Aorta (tissue), 5 donors: ENCODE data around the gene DNAJC12. TPM values are rescaled to one million over a fixed set of nuclear protein-coding genes. Genes with fewer than 3 reads are reported as not detected.
A peak's percentile ranks its signal among the peaks of the same experiment; 100 is the strongest.
"Not testable (repeated sequence)": the region's sequence is repeated elsewhere in the genome, so short reads cannot be mapped to it uniquely, and the experiment has no call there.

Source experiments
- ATAC-seq: fragments of 200-7000 bp; cut with Tn5 transposase; one replicate; pipeline ENCODE4 v1.9.1; 2022; ENCODE audit warnings: moderate library complexity; ENCODE audit not compliant: low FRiP score
- DNase-seq, 2 donors: peaks; one replicate each; pipeline ENCODE4 v3.0.0-alpha.2; 2020
- H3K27ac ChIP-seq, 2 donors: one replicate each; pipeline ENCODE4 v1.5.1; 2013; ENCODE audit warnings: low read length in 2 of 2, mild to moderate bottlenecking in 2 of 2, moderate library complexity in 2 of 2, control low read depth in 1 of 2, inconsistent platforms in 1 of 2, low read depth in 1 of 2
- H3K27me3 ChIP-seq, 2 donors: one replicate each; pipeline ENCODE4 v1.6.1; 2013; ENCODE audit warnings: control low read depth in 1 of 2, low read length in 1 of 2, mild to moderate bottlenecking in 1 of 2, moderate library complexity in 1 of 2; ENCODE audit not compliant: insufficient read depth in 2 of 2, control insufficient read depth in 1 of 2
- H3K36me3 ChIP-seq, 2 donors: one replicate each; pipeline ENCODE4 v1.6.1; 2013; ENCODE audit warnings: control low read depth in 1 of 2, low read length in 1 of 2, mild to moderate bottlenecking in 1 of 2; ENCODE audit not compliant: insufficient read depth in 2 of 2, control insufficient read depth in 1 of 2
- H3K4me1 ChIP-seq, 2 donors: one replicate each; pipeline ENCODE4 v1.6.1; 2013; ENCODE audit warnings: low read length in 2 of 2, control low read depth in 1 of 2, mild to moderate bottlenecking in 1 of 2, moderate library complexity in 1 of 2; ENCODE audit not compliant: insufficient read depth in 2 of 2, control insufficient read depth in 1 of 2
- H3K4me3 ChIP-seq, 2 donors: one replicate each; pipeline ENCODE4 v1.5.1; 2013; ENCODE audit warnings: low read length in 2 of 2, control low read depth in 1 of 2, mild to moderate bottlenecking in 1 of 2
- H3K9me3 ChIP-seq: one replicate; pipeline ENCODE4 v1.6.1; 2013; ENCODE audit warnings: mild to moderate bottlenecking, low read length; ENCODE audit not compliant: control insufficient read depth
- WGBS, 2 donors: extraction: QIAGEN DNeasy Blood & Tissue Kit; methylation state at CpG; one replicate each; pipeline ENCODE4 v1.1.7; 2013; 5-methylcytosine and 5-hydroxymethylcytosine counted together
- intact Hi-C, 2 donors: fragments of 100-400 bp; cut with DNase I; formaldehyde crosslinking; loops; one replicate each; pipeline versions ENCODE4 v1.14.2 to v1.15.0; 2022
- polyA plus RNA-seq, 2 donors: library from polyadenylated mRNA; stranded (reverse); fragments of 200-250 nt; gene quantifications; one replicate each; pipeline ENCODE4 v1.2.3, GENCODE V29; 2013
- total RNA-seq, 2 donors: library from RNA; stranded (reverse); fragmentation: NEBNext Ultra II Directional; extraction: Animal tissue kit (Norgen Biotek cat#: 25700); gene quantifications; one replicate each; pipeline ENCODE4 v1.2.1, GENCODE V29; 2021
- donor health status: healthy with polysubstance abuse.
- donor health status: Bipolar disorder and iron deficiency.
- donor health status: DM: no; HTN: no; CAD: no.
- donor health status: DM: no; HTN: no; CAD: no.
- donor health status: DM: yes; HTN: yes; CAD: no.

The DNAJC12 gene
- total and polyA plus RNA-seq, 4 donors: 1.7 to 4.4 (median 3.0) TPM

- DNase-seq (no peak), ATAC-seq (no peak)
- no peak overlapping the region for H3K27ac ChIP-seq
- H3K27me3 ChIP-seq: no peaks in the 10 kb centered on the region
- WGBS, 2 donors: 56 to 68% methylated on average over 4 of the region's 4 CpGs
- no peak overlapping the region for H3K4me3 ChIP-seq
- no peaks in the 10 kb centered on the region for H3K36me3 ChIP-seq
- H3K9me3 ChIP-seq: no peaks in the 10 kb centered on the region
- intact Hi-C loops: loop anchor here in 1 of 2 donors (2.0 to 5.0 kb wide), 2 partner anchors 84 to 114 kb away; partner anchors contain the start of gene CTNNA3
- no peaks in the 10 kb centered on the region for H3K4me1 ChIP-seq
Observed at GRCh38 chr10:67780759-67781538, 57.0 kb downstream of the DNAJC12 start.

GRCh38 chr10:67780204-67780621, 57.8 kb downstream of the DNAJC12 start:
- not testable (repeated sequence) for H3K4me3 ChIP-seq, H3K4me1 ChIP-seq, H3K36me3 ChIP-seq, H3K9me3 ChIP-seq, H3K27me3 ChIP-seq, DNase-seq, ATAC-seq, H3K27ac ChIP-seq
- 16 to 28% methylated on average over 5 of the region's 5 CpGs for WGBS, 2 donors
- intact Hi-C loops: loop anchor here in 1 of 2 donors (2.0 to 5.0 kb wide), 2 partner anchors 83 to 113 kb away; partner anchors contain the start of gene CTNNA3

GRCh38 chr10:67779465-67780203, 58.4 kb downstream of the DNAJC12 start:
- intact Hi-C loops: loop anchor here (2.0 to 5.0 kb wide), 3 partner anchors 82 to 115 kb away; partner anchors contain the start of gene CTNNA3 (in 2 of the 2)
- WGBS, 2 donors: 0 to 2% methylated on average over 4 of the region's 4 CpGs
- no peaks in the 10 kb centered on the region for H3K4me1 ChIP-seq
- ATAC-seq (peak; percentile 91), DNase-seq (peak in 1 of 2 donors; percentile 63)
- no peaks in the 10 kb centered on the region for H3K27me3 ChIP-seq
- no peak overlapping the region for H3K27ac ChIP-seq
- H3K36me3 ChIP-seq: no peaks in the 10 kb centered on the region
- H3K9me3 ChIP-seq: no peaks in the 10 kb centered on the region
- peak overlapping the region in 1 of 2 donors; percentile 34 for H3K4me3 ChIP-seq

GRCh38 chr10:67776371-67776770, 61.6 kb downstream of the DNAJC12 start:
- no peak for ATAC-seq
- intact Hi-C loops: loop anchor here in 1 of 2 donors (5.0 kb wide), 1 partner anchor 79 kb away; the partner anchor contains the start of gene CTNNA3
- Histone ChIP-seq H3K4me3 (no peak overlapping the region), H3K27ac (no peak overlapping the region), H3K36me3 (no peaks in the 10 kb centered on the region), H3K27me3 (no peaks in the 10 kb centered on the region), H3K4me1 (no peaks in the 10 kb centered on the region), H3K9me3 (no peaks in the 10 kb centered on the region)
- no peak for DNase-seq
- WGBS, 2 donors: 91 to 92% methylated on average over 1 of the region's 1 CpG

DNA sequence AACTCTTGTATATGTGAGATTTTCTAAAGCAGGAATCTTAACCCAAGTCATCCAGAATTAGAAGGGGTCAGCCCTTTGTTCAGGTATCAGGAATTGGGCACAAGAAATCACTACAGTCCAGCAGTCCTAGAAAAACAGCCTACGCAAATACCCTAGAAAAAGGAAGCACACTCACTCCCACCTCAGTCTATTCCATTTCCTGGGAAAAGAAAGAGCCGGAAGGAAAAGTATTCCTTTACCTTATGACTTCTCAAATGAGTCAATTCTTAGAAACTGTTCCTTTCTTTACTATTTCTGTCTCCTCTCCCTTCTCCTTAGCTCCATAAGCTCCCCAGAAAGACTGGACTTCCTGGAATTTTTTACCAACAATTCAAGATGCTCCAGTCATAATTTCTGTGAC, 62.7 kb downstream of the DNAJC12 start:
- H3K27me3 ChIP-seq: no peaks in the 10 kb centered on the region
- H3K9me3 ChIP-seq: no peaks in the 10 kb centered on the region
- 68 to 81% methylated on average over 2 of the region's 2 CpGs for WGBS, 2 donors
- no peak for DNase-seq
- H3K4me3 ChIP-seq: no peak overlapping the region
- H3K4me1 ChIP-seq: no peaks in the 10 kb centered on the region
- ATAC-seq: no peak
- H3K27ac ChIP-seq: no peak overlapping the region
- H3K36me3 ChIP-seq: no peaks in the 10 kb centered on the region
- intact Hi-C loops: loop anchor here in 1 of 2 donors (5.0 kb wide), 1 partner anchor 78 kb away; the partner anchor contains the start of gene CTNNA3

DNA sequence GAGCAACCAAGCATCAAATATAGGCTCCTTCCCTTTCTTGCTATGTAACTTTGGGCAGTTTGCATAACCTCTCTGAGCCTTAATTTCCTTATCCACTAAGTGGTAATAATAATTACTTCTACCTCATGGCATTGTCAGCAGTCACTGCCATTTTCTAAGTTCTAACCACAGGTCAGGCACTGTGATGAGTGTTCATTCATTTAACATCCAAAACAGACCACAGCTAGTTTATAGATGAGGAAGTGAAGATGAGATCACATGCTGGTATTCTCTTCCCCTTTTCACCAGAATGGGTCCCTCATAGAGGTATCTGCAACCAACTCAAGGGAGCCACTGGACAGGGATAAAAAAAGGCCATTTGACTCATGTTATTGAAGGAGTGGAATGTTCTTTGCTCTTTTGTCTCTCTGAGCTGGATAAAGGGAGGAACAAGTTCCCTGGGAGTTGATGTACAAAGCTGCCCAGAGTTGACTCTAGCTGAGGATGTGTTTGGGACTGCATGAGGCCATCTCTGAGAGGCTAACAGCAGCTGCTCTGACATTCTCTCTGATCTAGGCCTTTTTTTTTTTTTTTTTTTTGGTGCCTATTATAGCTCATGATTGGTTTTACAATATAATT, 65.0 kb downstream of the DNAJC12 start:
- H3K27ac ChIP-seq: no peak overlapping the region
- no peaks in the 10 kb centered on the region for H3K9me3 ChIP-seq
- ATAC-seq (no peak), DNase-seq (no peak)
- intact Hi-C loops: no loop called here
- no peaks in the 10 kb centered on the region for H3K36me3 ChIP-seq
- H3K27me3 ChIP-seq: no peaks in the 10 kb centered on the region
- no peak overlapping the region for H3K4me3 ChIP-seq
- H3K4me1 ChIP-seq: no peaks in the 10 kb centered on the region

GRCh38 chr10:67772151-67772550, 65.8 kb downstream of the DNAJC12 start:
- ATAC-seq: no peak
- 87 to 91% methylated on average over 1 of the region's 1 CpG for WGBS, 2 donors
- H3K27me3 ChIP-seq: no peaks in the 10 kb centered on the region
- H3K4me1 ChIP-seq: no peaks in the 10 kb centered on the region
- no peaks in the 10 kb centered on the region for H3K9me3 ChIP-seq
- H3K27ac ChIP-seq: no peak overlapping the region
- DNase-seq: no peak
- no peaks in the 10 kb centered on the region for H3K36me3 ChIP-seq
- H3K4me3 ChIP-seq: no peak overlapping the region
- intact Hi-C loops: no loop called here

DNA sequence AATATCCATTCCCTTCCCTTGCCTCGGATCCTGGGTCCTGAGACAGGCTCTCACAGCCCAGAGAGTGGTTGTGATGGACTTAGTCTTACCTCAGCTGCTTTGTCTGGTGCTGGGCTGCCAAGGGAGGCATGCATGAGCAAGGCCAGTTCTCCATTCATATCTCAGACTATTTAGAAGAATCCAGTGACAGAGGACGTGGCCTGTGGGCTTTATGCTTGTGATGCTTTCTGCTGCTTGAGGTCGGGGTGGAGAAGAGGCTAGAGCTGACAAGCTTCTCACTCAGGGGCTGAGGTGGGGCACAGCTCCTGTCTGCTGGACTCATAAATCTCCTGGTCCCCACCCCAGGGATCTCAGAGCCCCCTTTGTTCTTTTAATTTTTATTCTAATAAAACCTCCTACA, 66.8 kb downstream of the DNAJC12 start:
- DNase-seq (no peak), ATAC-seq (no peak)
- Histone ChIP-seq H3K4me1 (no peaks in the 10 kb centered on the region), H3K27me3 (no peaks in the 10 kb centered on the region), H3K36me3 (no peaks in the 10 kb centered on the region), H3K27ac (no peak overlapping the region), H3K4me3 (no peak overlapping the region), H3K9me3 (no peaks in the 10 kb centered on the region)
- WGBS, 2 donors: 61 to 64% methylated on average over 3 of the region's 3 CpGs
- intact Hi-C loops: no loop called here
